ENCODE measurements around the gene HSP90B1. TPM values are rescaled to one million over a fixed set of nuclear protein-coding genes. Genes with fewer than 3 reads are reported as not detected.
A peak's percentile ranks its signal among the peaks of the same experiment; 100 is the strongest.

Gene HSP90B1
- total and polyA plus RNA-seq, 2 of the 13 experiments (the other 11 are each of a cell fraction or from before 2014, with no cell fraction given), result 800 to 954 TPM

DNA sequence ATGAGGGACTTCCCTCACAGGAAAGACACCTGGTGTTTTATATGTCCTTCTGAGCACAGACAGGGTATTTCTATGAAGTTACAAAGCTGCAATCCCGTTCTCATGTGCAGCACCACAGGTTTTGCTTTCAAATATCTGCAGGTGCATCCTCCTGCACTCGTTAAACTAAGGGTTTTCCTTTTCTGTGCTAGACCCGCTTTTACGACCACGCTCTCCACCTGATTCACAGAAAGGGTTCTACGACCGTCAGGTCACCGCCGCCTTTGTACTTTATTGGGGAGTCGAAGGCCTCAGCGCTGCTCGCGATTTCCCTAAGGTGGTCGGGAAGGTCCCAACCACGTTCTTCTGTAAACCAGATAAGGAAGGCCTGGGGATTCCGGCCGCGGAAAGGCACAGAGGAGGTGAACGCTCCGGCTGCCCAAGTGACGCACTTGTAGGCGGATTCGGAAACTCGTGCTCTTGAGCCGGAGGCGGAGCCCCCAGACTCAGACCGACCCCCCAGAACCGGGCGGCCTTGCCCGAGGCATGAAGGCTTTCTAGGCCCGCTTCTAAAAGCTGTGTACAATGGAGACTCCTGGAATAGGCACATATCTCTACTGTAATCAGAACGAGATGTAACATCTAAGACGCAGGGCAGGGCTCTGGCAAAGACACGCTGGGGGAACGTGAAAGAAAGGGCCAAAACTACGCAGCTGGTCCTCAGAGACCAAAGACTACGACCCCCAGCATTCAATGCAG is 995 bp upstream of the HSP90B1 start (continued):
- no peak for TF ChIP-seq ZNF44 (CRISPR knock-in tag; IDR thresholded peaks at IDR 0.05)
- no peak for TF ChIP-seq CENPX (CRISPR knock-in tag; IDR thresholded peaks at IDR 0.05)
- TF ChIP-seq HNF4G (IDR thresholded peaks at IDR 0.05; ENCODE audit: borderline replicate concordance, low read depth, low read length), result no peak
- TF ChIP-seq HNF4G (CRISPR knock-in tag; IDR thresholded peaks at IDR 0.05; ENCODE audit: borderline replicate concordance, low read depth), result no peak
- no peak for TF ChIP-seq CEBPB (IDR thresholded peaks at IDR 0.05; ENCODE audit: borderline replicate concordance, low read depth, low read length)
- peak; percentile 41; the same call in 1 of the 2 replicates for TF ChIP-seq NFE2L1 (CRISPR knock-in tag; IDR thresholded peaks at IDR 0.05; ENCODE audit: borderline replicate concordance)
- TF ChIP-seq, protein P1, sequence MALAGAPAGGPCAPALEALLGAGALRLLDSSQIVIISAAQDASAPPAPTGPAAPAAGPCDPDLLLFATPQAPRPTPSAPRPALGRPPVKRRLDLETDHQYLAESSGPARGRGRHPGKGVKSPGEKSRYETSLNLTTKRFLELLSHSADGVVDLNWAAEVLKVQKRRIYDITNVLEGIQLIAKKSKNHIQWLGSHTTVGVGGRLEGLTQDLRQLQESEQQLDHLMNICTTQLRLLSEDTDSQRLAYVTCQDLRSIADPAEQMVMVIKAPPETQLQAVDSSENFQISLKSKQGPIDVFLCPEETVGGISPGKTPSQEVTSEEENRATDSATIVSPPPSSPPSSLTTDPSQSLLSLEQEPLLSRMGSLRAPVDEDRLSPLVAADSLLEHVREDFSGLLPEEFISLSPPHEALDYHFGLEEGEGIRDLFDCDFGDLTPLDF (CRISPR knock-in tag; IDR thresholded peaks at IDR 0.05), result no peak
- no peak for TF ChIP-seq ZFP1 (CRISPR knock-in tag; IDR thresholded peaks at IDR 0.05)
- TF ChIP-seq NCOA5 (CRISPR knock-in tag; IDR thresholded peaks at IDR 0.05), result no peak
- TF ChIP-seq ATM (IDR thresholded peaks at IDR 0.05; ENCODE audit: borderline replicate concordance), result no peak
- TF ChIP-seq, protein P2, sequence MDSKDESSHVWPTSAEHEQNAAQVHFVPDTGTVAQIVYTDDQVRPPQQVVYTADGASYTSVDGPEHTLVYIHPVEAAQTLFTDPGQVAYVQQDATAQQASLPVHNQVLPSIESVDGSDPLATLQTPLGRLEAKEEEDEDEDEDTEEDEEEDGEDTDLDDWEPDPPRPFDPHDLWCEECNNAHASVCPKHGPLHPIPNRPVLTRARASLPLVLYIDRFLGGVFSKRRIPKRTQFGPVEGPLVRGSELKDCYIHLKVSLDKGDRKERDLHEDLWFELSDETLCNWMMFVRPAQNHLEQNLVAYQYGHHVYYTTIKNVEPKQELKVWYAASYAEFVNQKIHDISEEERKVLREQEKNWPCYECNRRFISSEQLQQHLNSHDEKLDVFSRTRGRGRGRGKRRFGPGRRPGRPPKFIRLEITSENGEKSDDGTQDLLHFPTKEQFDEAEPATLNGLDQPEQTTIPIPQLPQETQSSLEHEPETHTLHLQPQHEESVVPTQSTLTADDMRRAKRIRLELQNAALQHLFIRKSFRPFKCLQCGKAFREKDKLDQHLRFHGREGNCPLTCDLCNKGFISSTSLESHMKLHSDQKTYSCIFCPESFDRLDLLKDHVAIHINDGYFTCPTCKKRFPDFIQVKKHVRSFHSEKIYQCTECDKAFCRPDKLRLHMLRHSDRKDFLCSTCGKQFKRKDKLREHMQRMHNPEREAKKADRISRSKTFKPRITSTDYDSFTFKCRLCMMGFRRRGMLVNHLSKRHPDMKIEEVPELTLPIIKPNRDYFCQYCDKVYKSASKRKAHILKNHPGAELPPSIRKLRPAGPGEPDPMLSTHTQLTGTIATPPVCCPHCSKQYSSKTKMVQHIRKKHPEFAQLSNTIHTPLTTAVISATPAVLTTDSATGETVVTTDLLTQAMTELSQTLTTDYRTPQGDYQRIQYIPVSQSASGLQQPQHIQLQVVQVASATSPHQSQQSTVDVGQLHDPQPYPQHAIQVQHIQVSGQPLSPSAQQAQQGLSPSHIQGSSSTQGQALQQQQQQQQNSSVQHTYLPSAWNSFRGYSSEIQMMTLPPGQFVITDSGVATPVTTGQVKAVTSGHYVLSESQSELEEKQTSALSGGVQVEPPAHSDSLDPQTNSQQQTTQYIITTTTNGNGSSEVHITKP (CRISPR knock-in tag; IDR thresholded peaks at IDR 0.05; ENCODE audit: low read depth), result 0 out of 2 replicates have a peak, but pooled peaks have one; percentile 18
- TF ChIP-seq TEF (CRISPR knock-in tag; IDR thresholded peaks at IDR 0.05), result no peak
- TF ChIP-seq PRDM4 (CRISPR knock-in tag; IDR thresholded peaks at IDR 0.05; ENCODE audit: borderline replicate concordance), result no peak
- TF ChIP-seq THAP7 (CRISPR knock-in tag; IDR thresholded peaks at IDR 0.05), result no peak
